ENCODE results near the gene CYRIA. TPM values are rescaled to one million over a fixed set of nuclear protein-coding genes. Genes with fewer than 3 reads are reported as not detected.
A peak's percentile ranks its signal among the peaks of the same experiment; 100 is the strongest.

The CYRIA gene
- total and polyA plus RNA-seq, 10 of the 15 experiments (the other 5 are each of a cell fraction or from before 2014, with no cell fraction given) = 3.0 to 13.1 (median 8.5) TPM

- TF ChIP-seq RB1 (IDR thresholded peaks at IDR 0.05; ENCODE audit: borderline replicate concordance) (no peak), CBX3 (IDR thresholded peaks at IDR 0.05; ENCODE audit: borderline replicate concordance, low read depth) (no peak), TBL1XR1 (IDR thresholded peaks at IDR 0.05; ENCODE audit: low read depth, low read length) (no peak)
Observed at GRCh38 chr2:16640001-16640700, 25.5 kb downstream of the CYRIA start (continued).

GRCh38 chr2:16639431-16639830 lies 26.2 kb downstream of the CYRIA start:
- FAIRE-seq = no peak
- in situ Hi-C loops (cut with MboI) = no loop called here
- POLR2A ChIA-PET = no interaction called here

More at GRCh38 chr2:16639431-16639830, 26.2 kb downstream of the CYRIA start:
- RAD21 ChIA-PET (ENCODE audit: unreplicated experiment) = interaction anchor here (1.0 to 1.6 kb wide), 5 partner anchors 9 to 117 kb away, joined by 3 to 4 read pairs (median 3); no protein-coding TSS in a partner anchor
- Histone ChIP-seq H3K4me2 (ENCODE audit: control insufficient read depth, insufficient read depth) (no peak overlapping the region), H3K4me3 (no peak overlapping the region), H3K79me2 (ENCODE audit: control insufficient read depth, insufficient read depth, low read length) (no peaks in the 10 kb centered on the region), H3K4me1 (ENCODE audit: control insufficient read depth, insufficient read depth, low read length) (no peaks in the 10 kb centered on the region), H3K36me3 (ENCODE audit: control insufficient read depth in 2 of 2, insufficient read depth in 2 of 2, low read length in 1 of 2) (no peaks in the 10 kb centered on the region), H3K9me3 (replicated peaks; ENCODE audit: control insufficient read depth, insufficient read depth, low read length) (no peaks in the 10 kb centered on the region), H3K27ac (ENCODE audit: control insufficient read depth, insufficient read depth) (no peak overlapping the region), H4K20me1 (ENCODE audit: control insufficient read depth, insufficient read depth) (no peaks in the 10 kb centered on the region), H3K27me3 (replicated peaks in 1 of 2; ENCODE audit: control insufficient read depth in 2 of 2, insufficient read depth in 2 of 2, low read length in 1 of 2) (peaks cover 0 to 11% of the 10 kb centered on the region in 2 experiments; a peak in 1 of 4 replicates), H2AFZ (ENCODE audit: control insufficient read depth, low read depth, low read length) (no peak overlapping the region), H3K9ac (ENCODE audit: control insufficient read depth, insufficient read depth, low read length) (no peak overlapping the region)
- no peak for DNase-seq (ENCODE audit: low read depth, low spot score)
- SMC1A ChIA-PET (ENCODE audit: uncharacterized antibody, unreplicated experiment) = interaction anchor here (0.6 to 1.2 kb wide), 5 partner anchors 13 to 255 kb away, joined by 3 to 4 read pairs (median 3); no protein-coding TSS in a partner anchor
- TF ChIP-seq REST (IDR thresholded peaks at IDR 0.05; ENCODE audit: low read depth, low read length) = no peak
- peak in 2 of 3 experiments; percentile 3 to 22; a peak in 3 of 6 replicates for TF ChIP-seq CTCF (IDR thresholded peaks at IDR 0.05 in 2 of 3, conservative IDR thresholded peaks at IDR 0.05 in 1 of 3; ENCODE audit: control insufficient read depth in 2 of 3, extremely low read depth in 1 of 3, insufficient read depth in 1 of 3, low read depth in 3 of 3, low read length in 3 of 3)
- 18% methylated on average over 2 of the region's 2 CpGs for WGBS (ENCODE audit: insufficient coverage, insufficient replicate concordance, low lambda C conversion rate, missing lambda C conversion rate)
- BruUV-seq (replicated peaks) = no TSS peak
- CTCF ChIA-PET = interaction anchor here (1.2 to 1.5 kb wide), 2 partner anchors 8 to 18 kb away, joined by 3 to 4 read pairs; no protein-coding TSS in a partner anchor
- ATAC-seq = no peak
- intact Hi-C loops (cut with micrococcal nuclease; ENCODE audit: unreplicated experiment) = no loop called here
